Astrocyte (in vitro differentiated cells and primary cell): ENCODE measurements around the gene NET1. TPM values are rescaled to one million over a fixed set of nuclear protein-coding genes. Genes with fewer than 3 reads are reported as not detected.

ENCODE experiments used
- DNase-seq: peaks from one replicate; pipeline ENCODE4 v3.0.0-alpha.2; 2010; ENCODE audit warnings: low read depth
- FAIRE-seq: peaks from 2 replicates; lab custom pipeline; 2011; peaks lifted over from hg19 to GRCh38; lab: Jason Lieb, UNC
- H2AFZ ChIP-seq: 2 replicates; pipeline ENCODE4 v1.6.0; 2012; ENCODE audit warnings: low read depth, low read length, inconsistent platforms
- H3K27ac ChIP-seq: 2 replicates; pipeline ENCODE4 v1.5.1; 2011; ENCODE audit warnings: low read depth, low read length, inconsistent platforms
- H3K27me3 ChIP-seq: 2 replicates; pipeline ENCODE4 v1.6.0; 2011; ENCODE audit warnings: low read length, inconsistent platforms; ENCODE audit not compliant: insufficient read depth
- H3K36me3 ChIP-seq: 2 replicates; pipeline ENCODE4 v1.5.1; 2011; ENCODE audit warnings: low read length, inconsistent platforms; ENCODE audit not compliant: insufficient read depth
- H3K4me1 ChIP-seq: 2 replicates; pipeline ENCODE4 v1.5.1; 2011; ENCODE audit warnings: low read length, inconsistent platforms; ENCODE audit not compliant: insufficient read depth
- H3K4me2 ChIP-seq: 2 replicates; pipeline ENCODE4 v1.6.0; 2012; ENCODE audit warnings: low read length, inconsistent platforms
- H3K4me3 ChIP-seq: 2 replicates; pipeline ENCODE4 v1.5.1; 2011; ENCODE audit warnings: low read depth, mild to moderate bottlenecking, low read length, inconsistent platforms; ENCODE audit not compliant: insufficient read depth
- H3K79me2 ChIP-seq: 2 replicates; pipeline ENCODE4 v1.6.0; 2012; ENCODE audit warnings: mild to moderate bottlenecking, low read length, inconsistent platforms; ENCODE audit not compliant: insufficient read depth
- H3K9ac ChIP-seq: 2 replicates; pipeline ENCODE4 v1.6.0; 2012; ENCODE audit warnings: mild to moderate bottlenecking, low read length, inconsistent platforms
- H3K9me3 ChIP-seq: 2 replicates; pipeline ENCODE4 v1.5.1; 2012; ENCODE audit warnings: low read depth, mild to moderate bottlenecking, low read length, inconsistent platforms; ENCODE audit not compliant: insufficient read depth
- H4K20me1 ChIP-seq: 2 replicates; pipeline ENCODE4 v1.6.0; 2012; ENCODE audit warnings: low read length, inconsistent platforms; ENCODE audit not compliant: insufficient read depth
- H3K27ac Mint-ChIP-seq: one replicate; pipeline ENCODE4 v1.8.0; 2021; ENCODE audit warnings: mild to moderate bottlenecking, mixed read lengths; ENCODE audit not compliant: unreplicated experiment
- H3K27me3 Mint-ChIP-seq: one replicate; pipeline ENCODE4 v1.8.0; 2021; ENCODE audit warnings: low read depth, mixed read lengths; ENCODE audit not compliant: unreplicated experiment
- H3K36me3 Mint-ChIP-seq: one replicate; pipeline ENCODE4 v1.8.0; 2021; ENCODE audit warnings: low read depth, mixed read lengths; ENCODE audit not compliant: unreplicated experiment
- H3K4me1 Mint-ChIP-seq: one replicate; pipeline ENCODE4 v1.8.0; 2021; ENCODE audit warnings: low read depth, mixed read lengths; ENCODE audit not compliant: unreplicated experiment
- H3K4me3 Mint-ChIP-seq: one replicate; pipeline ENCODE4 v1.8.0; 2021; ENCODE audit warnings: mild to moderate bottlenecking, moderate library complexity, mixed read lengths; ENCODE audit not compliant: unreplicated experiment
- H3K9me3 Mint-ChIP-seq: one replicate; pipeline ENCODE4 v1.8.0; 2021; ENCODE audit warnings: mild to moderate bottlenecking, mixed read lengths; ENCODE audit not compliant: unreplicated experiment
- CTCF ChIP-seq: IDR thresholded peaks from 2 replicates; pipeline ENCODE4 v1.5.1; 2011; ENCODE audit warnings: low read depth, mild to moderate bottlenecking, inconsistent platforms, low read length, moderate library complexity; ENCODE audit not compliant: insufficient read depth
- EZH2 ChIP-seq: IDR thresholded peaks from 2 replicates; pipeline ENCODE4 v1.6.1; 2012; ENCODE audit warnings: mild to moderate bottlenecking, low read length, inconsistent platforms; ENCODE audit not compliant: insufficient read depth
- total RNA-seq: library from RNA; stranded (reverse); gene quantifications from 2 replicates; pipeline ENCODE4 v1.2.1, GENCODE V29; 2021

Gene NET1
- total RNA-seq, 1 donor from 2014 or later = 43.5 TPM

- Mint-ChIP-seq H3K9me3 (no peaks in the 10 kb centered on the region), H3K36me3 (no peaks in the 10 kb centered on the region), H3K4me3 (no peak overlapping the region), H3K27me3 (peaks cover 8% of the 10 kb centered on the region), H3K27ac (no peak overlapping the region), H3K4me1 (no peaks in the 10 kb centered on the region)
- Histone ChIP-seq H2AFZ (no peak overlapping the region), H4K20me1 (no peaks in the 10 kb centered on the region), H3K9me3 (no peaks in the 10 kb centered on the region), H3K9ac (no peak overlapping the region), H3K4me2 (no peak overlapping the region), H3K79me2 (no peaks in the 10 kb centered on the region), H3K4me1 (no peaks in the 10 kb centered on the region), H3K36me3 (no peaks in the 10 kb centered on the region), H3K4me3 (no peak overlapping the region), H3K27ac (no peak overlapping the region), H3K27me3 (peaks cover 3% of the 10 kb centered on the region)
- FAIRE-seq (peak; percentile 45), DNase-seq (no peak)
- no peak for TF ChIP-seq CTCF
- no peak for TF ChIP-seq EZH2
Observed at GRCh38 chr10:5400468-5401240, 11.7 kb upstream of the NET1 start.

- peaks cover under 1% of the 10 kb centered on the region for H3K27me3 ChIP-seq
- Mint-ChIP-seq H3K9me3 (no peaks in the 10 kb centered on the region), H3K36me3 (no peaks in the 10 kb centered on the region), H3K27me3 (peaks cover 8% of the 10 kb centered on the region), H3K27ac (no peak overlapping the region), H3K4me1 (no peaks in the 10 kb centered on the region), H3K4me3 (no peak overlapping the region)
- no peak overlapping the region for H2AFZ ChIP-seq
- H3K79me2 ChIP-seq = no peaks in the 10 kb centered on the region
- no peak overlapping the region for H3K4me2 ChIP-seq
- FAIRE-seq = no peak
- H3K36me3 ChIP-seq = no peaks in the 10 kb centered on the region
- TF ChIP-seq EZH2 (no peak), CTCF (no peak)
- H3K27ac ChIP-seq = no peak overlapping the region
- H3K4me3 ChIP-seq = no peak overlapping the region
- H4K20me1 ChIP-seq = no peaks in the 10 kb centered on the region
- no peaks in the 10 kb centered on the region for H3K4me1 ChIP-seq
- DNase-seq = no peak
- H3K9me3 ChIP-seq = no peaks in the 10 kb centered on the region
- no peak overlapping the region for H3K9ac ChIP-seq
Observed at GRCh38 chr10:5402798-5403197, 9.6 kb upstream of the NET1 start.
